ENCODE measurements around the gene TNN.

Gene TNN

DNA sequence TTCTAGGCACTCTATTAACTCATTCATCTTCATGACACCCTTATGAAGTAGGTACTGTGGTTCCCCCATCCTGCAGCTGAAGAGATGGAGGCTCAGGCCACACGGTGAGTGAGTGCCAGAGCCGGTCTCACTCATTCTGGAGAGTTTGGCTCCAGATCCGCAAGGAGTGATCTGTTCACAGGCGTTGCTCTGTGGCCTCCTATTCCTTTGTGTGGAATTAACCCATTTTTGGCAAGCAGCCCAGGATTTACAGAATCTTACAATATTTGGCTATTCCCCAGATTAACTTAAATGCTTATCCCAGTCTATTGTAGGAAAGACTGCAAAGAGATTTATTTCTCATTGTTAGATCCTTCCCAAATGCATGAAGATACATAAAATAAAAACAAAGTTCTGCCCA is 95.3 kb downstream of the TNN start:
- H3K36me3 ChIP-seq, result peaks cover 96% of the 10 kb centered on the region

DNA sequence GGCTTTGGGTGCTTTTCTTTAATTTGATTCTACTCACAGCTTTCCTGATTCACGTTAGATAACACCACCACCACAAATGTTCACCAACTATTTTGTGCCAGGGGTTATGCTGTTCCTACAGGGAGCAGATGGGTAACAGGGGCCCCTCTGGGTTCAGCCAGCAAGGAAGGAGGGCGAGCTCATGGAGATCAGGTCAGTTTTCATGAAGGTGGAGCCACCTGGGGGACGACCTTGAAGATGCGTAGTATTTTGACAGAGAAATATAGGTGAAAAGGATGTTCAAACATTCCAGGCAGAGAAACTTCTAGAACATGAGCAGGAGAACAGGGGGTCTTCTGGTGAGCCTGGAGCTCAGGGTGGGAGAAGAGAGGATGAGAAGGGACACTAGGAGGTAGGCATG is 96.1 kb downstream of the TNN start:
- Histone ChIP-seq H3K4me3 (ENCODE audit: low read depth in 1 of 2, low read length in 1 of 2) (no peak overlapping the region), H3K36me3 (peaks cover 92% of the 10 kb centered on the region), H3K27ac (no peak overlapping the region), H3K9me3 (no peaks in the 10 kb centered on the region), H3K4me1 (ENCODE audit: control insufficient read depth in 1 of 2, insufficient read depth in 1 of 2, low read depth in 1 of 2, low read length in 1 of 2) (peaks cover 13 to 15% of the 10 kb centered on the region in 2 experiments), H3K27me3 (no peaks in the 10 kb centered on the region)
- TF ChIP-seq, protein P1, sequence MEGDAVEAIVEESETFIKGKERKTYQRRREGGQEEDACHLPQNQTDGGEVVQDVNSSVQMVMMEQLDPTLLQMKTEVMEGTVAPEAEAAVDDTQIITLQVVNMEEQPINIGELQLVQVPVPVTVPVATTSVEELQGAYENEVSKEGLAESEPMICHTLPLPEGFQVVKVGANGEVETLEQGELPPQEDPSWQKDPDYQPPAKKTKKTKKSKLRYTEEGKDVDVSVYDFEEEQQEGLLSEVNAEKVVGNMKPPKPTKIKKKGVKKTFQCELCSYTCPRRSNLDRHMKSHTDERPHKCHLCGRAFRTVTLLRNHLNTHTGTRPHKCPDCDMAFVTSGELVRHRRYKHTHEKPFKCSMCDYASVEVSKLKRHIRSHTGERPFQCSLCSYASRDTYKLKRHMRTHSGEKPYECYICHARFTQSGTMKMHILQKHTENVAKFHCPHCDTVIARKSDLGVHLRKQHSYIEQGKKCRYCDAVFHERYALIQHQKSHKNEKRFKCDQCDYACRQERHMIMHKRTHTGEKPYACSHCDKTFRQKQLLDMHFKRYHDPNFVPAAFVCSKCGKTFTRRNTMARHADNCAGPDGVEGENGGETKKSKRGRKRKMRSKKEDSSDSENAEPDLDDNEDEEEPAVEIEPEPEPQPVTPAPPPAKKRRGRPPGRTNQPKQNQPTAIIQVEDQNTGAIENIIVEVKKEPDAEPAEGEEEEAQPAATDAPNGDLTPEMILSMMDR (IDR thresholded peaks at IDR 0.05), result no peak

More for the DNA sequence above, 95.3 kb downstream of the TNN start:
- Histone ChIP-seq H3K9me3 (no peaks in the 10 kb centered on the region), H3K27ac (no peak overlapping the region), H3K4me1 (ENCODE audit: control insufficient read depth in 1 of 2, insufficient read depth in 1 of 2, low read depth in 1 of 2, low read length in 1 of 2) (peaks cover 6 to 8% of the 10 kb centered on the region in 2 experiments), H3K27me3 (no peaks in the 10 kb centered on the region), H3K4me3 (ENCODE audit: low read depth in 1 of 2, low read length in 1 of 2) (no peak overlapping the region)
- TF ChIP-seq, protein P1 (IDR thresholded peaks at IDR 0.05), result no peak

DNA sequence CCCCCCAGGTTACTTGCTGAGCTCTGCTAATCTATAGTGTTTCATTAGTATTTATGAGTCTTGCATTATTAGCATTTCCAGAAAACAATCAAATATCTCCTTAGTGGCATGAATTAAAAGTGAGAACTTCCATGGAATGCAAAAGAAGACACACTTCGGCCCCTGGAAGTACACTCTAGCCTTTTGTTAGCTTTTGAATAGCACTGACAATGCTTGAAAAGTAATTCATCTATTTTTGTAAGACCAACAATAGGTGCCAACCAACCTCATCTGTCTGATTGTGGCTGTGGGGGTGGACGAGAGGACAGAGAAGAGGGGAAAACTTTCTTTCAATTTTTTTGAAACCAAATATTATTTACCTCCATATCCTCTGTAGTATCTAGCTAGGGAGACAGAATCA is 97.1 kb downstream of the TNN start:
- Histone ChIP-seq H3K4me1 (ENCODE audit: control insufficient read depth in 1 of 2, insufficient read depth in 1 of 2, low read depth in 1 of 2, low read length in 1 of 2) (peaks cover 15 to 16% of the 10 kb centered on the region in 2 experiments), H3K27ac (no peak overlapping the region), H3K27me3 (no peaks in the 10 kb centered on the region), H3K36me3 (peaks cover 88% of the 10 kb centered on the region), H3K9me3 (no peaks in the 10 kb centered on the region), H3K4me3 (ENCODE audit: low read depth in 1 of 2, low read length in 1 of 2) (no peak overlapping the region)
- TF ChIP-seq, protein P1 (IDR thresholded peaks at IDR 0.05), result no peak

DNA sequence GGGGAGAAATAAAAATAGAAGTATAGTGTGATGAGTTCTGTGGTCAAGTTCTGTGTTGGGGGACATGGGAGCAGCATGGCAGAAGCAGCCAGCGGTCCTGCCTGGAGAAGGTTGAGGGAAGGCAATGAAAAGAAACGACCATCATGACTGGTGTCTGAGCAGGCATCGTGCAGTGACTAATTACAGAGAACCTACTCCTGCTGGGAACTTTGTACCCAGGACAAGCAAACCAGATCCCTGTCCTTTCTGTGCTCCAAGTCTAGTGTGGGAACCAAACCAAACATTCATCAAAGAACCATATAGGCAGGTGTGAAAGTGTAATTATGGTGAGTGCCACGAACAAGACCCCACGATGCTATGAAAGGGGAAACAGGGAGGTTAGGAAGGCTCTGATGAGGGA is 99.1 kb downstream of the TNN start:
- TF ChIP-seq, protein P1 (IDR thresholded peaks at IDR 0.05), result no peak
- Histone ChIP-seq H3K9me3 (no peaks in the 10 kb centered on the region), H3K4me3 (ENCODE audit: low read depth in 1 of 2, low read length in 1 of 2) (no peak overlapping the region), H3K27ac (no peak overlapping the region), H3K36me3 (peaks cover 79% of the 10 kb centered on the region), H3K27me3 (no peaks in the 10 kb centered on the region), H3K4me1 (ENCODE audit: control insufficient read depth in 1 of 2, insufficient read depth in 1 of 2, low read depth in 1 of 2, low read length in 1 of 2) (peaks cover 15 to 16% of the 10 kb centered on the region in 2 experiments)

DNA sequence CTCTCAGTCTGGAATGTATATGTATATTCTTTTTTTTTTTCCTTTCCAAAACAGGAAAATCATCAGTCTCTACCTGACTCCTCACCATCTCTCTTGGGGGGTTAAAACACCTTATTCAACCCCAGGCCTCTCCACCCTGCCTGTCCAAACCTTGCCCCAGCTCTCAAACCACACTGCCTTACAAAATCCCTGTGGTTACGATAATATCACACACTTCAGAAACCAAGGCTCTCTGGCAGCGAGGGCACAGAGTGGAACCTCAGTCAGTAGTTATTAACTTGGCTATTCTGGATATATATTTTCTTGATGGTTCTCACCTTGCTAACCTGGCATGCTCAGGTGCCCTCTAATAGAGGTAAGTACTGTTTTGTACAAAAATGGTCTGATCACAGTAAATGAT is 100.2 kb downstream of the TNN start:
- Histone ChIP-seq H3K4me1 (ENCODE audit: control insufficient read depth in 1 of 2, insufficient read depth in 1 of 2, low read depth in 1 of 2, low read length in 1 of 2) (peaks cover 15 to 16% of the 10 kb centered on the region in 2 experiments), H3K27ac (no peak overlapping the region), H3K36me3 (peaks cover 73% of the 10 kb centered on the region), H3K27me3 (no peaks in the 10 kb centered on the region), H3K4me3 (ENCODE audit: low read depth in 1 of 2, low read length in 1 of 2) (no peak overlapping the region), H3K9me3 (no peaks in the 10 kb centered on the region)
- TF ChIP-seq, protein P1 (IDR thresholded peaks at IDR 0.05), result no peak

DNA sequence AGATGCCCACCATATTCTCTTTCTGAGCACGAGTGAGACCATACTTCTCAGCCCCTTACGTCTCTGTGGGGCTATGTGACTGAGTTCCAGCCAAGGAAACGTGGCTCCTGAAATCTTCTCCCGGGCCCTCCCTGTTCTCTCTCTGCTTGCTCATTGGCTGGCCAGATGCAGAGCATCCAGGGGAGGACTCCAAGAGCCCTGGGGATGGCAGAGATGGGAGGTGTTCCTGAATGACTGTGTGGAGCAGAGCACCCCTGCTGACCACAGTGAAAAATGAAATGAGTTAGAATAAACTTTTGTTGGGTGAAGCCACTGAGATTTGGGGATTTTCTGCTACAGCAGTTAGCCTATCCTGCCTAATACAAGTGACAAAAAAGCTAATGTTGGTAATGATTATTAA is 101.1 kb downstream of the TNN start:
- Histone ChIP-seq H3K27me3 (no peaks in the 10 kb centered on the region), H3K9me3 (no peaks in the 10 kb centered on the region), H3K4me1 (ENCODE audit: control insufficient read depth in 1 of 2, insufficient read depth in 1 of 2, low read depth in 1 of 2, low read length in 1 of 2) (peaks cover 15 to 16% of the 10 kb centered on the region in 2 experiments), H3K36me3 (peaks cover 70% of the 10 kb centered on the region), H3K27ac (no peak overlapping the region), H3K4me3 (ENCODE audit: low read depth in 1 of 2, low read length in 1 of 2) (no peak overlapping the region)
- TF ChIP-seq, protein P1 (IDR thresholded peaks at IDR 0.05), result no peak
